Endothelial cell of hepatic sinusoid (primary cell): ENCODE data around the gene CAMTA1.

Experiments used
- in situ Hi-C: cut with HindIII; loops from 2 replicates; pipeline ENCODE4 v1.10.0; 2017; ENCODE audit warnings: low sequenced_read_pairs

Gene CAMTA1

DNA sequence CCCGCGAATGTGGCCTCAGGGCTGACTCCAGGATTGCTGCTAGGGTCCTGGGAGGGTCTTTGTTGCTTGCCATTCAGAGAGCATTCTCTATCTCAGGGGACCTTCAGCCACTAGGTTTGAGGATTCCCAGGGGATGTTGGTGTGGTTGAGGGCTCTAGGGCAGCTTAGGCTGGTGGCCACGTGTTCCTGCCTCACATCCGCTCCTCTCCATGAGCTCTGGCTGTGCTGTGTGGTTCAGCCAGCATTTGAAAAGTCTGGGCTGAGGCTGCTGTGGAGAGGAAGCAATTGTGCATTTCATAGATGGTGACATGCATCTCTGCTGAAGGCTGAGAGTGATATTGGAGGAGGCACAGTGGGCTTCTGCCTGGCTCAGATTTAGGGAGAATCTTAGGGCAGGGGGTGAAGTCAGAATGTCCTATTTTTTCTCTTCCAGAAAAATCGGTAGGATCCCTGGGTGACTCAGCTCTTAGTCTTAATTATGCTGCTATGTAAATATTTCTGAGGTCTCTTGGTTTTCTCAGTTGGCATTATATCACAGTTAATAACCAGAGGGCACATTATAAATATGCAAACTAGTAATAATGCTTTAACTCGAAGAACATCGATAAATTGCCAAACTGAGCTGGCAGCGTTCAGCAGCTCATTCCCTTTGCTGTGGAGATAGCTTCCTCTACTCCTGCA, 182.3 kb downstream of the CAMTA1 start:
- in situ Hi-C loops: no loop called here

DNA sequence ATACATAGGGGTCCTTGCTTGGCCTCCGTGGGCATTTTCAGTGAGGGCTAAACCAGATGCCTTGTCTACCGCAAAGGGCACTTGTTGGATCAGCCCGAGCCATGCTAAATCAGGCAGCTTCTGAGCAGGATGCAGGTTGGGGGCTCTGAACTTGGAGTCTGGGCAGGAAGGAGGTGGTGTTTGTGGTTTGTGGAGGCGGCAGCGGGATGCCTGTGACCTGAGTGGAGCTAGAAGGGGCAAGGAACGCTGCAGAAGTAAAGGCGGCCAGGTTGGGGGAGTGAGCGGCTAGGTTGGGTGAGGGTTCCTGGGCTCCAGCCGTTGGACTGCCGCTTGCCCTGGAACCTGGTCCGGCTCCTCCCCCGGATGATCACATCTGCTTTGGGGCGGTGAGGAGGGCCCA, 183.9 kb downstream of the CAMTA1 start:
- in situ Hi-C loops: no loop called here

DNA sequence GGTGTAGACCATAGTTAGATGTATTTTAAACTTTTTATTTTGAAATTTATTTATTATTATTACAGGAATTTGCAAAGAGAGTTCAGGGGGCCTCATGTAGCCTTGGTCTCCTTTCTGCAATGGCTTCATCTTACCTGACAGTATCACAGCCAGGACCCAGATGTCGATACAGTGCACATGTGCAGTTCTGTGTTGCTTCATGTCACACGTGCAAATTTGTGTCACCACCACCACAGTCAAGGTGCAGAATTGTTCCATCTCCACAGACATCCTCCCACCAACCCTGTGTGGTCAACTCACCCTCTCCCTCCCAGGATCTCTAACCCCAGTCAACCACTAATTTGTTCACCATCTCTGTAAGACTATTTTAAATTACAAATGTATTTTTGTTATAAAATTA, 184.5 kb downstream of the CAMTA1 start:
- in situ Hi-C loops: no loop called here

DNA sequence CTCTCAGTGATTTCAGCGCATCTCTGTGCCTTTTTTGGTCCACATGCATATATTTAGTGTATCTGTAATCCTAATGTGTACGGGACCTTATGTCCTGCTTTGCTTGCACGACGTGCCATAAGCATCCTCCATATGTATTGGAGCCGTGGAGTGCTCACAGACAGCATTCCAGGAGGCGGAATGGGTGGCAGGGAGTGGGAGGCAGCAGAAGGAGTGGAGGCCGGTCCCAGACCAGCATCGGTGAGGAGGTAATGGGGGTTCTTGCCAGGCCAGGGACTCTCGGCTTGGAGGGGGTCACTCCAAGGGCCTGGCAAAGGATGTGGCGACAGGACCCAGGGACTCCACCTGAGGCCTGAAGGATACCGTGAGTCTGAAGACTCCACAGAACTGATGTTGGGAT, 185.0 kb downstream of the CAMTA1 start:
- in situ Hi-C loops: no loop called here

DNA sequence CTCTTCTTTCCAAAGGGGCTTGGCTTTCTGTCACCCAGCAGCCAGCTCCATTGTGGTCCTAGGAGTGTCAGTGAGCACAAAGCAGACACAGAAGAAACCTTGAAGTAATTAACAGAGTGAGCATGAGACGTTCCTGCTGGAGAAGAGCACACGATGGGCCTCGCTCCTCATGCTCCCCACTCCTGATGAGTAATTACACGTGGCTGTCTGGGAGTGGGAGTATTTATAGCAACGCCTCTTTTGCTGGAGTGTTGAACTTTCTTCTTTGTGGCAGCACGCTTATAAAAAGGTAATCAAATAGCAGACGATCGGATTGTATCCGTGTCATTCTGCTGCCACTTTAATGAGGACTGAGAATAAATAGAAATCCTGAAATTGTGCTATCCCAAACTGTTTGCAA, 185.8 kb downstream of the CAMTA1 start:
- in situ Hi-C loops: no loop called here

DNA sequence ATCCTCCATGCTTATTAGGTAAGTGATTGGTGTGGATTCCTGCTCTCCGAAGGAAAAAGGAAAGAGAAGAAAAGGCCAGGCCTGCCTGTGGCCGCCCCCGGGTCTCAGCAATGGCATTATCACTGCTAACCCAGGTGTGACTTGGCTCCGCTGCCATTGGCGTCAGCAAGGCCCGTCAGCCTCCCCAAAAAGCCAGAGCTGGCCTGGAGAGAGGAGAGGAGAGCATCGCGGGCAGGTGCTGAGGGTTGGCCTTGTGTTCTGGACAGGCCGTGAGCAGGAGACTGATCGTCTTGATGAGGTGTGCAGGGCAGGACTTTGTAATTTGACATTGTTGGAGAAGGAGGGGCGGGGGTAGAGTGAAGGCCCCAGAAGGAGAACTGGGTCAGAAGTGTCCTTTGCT, 186.4 kb downstream of the CAMTA1 start:
- in situ Hi-C loops: no loop called here

DNA sequence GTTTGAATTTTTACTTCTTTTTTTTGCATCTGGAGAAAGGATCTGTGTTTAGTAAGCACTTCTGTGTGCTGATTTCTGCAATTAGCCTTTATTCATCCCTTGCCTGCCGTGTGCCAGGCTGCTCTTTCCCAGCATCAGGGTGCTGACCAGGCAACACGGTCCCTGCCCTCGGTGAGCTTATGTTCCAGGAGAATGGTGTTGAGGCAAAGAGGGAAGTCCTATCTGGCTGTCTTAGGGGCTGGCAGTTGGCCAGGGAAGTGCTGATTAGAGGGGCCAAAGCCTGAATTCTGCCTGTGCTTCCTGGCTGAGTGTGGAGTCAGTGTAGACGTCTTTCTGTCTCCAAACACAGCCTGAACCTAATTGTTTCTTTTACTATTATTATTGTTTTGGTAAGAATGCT, 187.1 kb downstream of the CAMTA1 start:
- in situ Hi-C loops: no loop called here

DNA sequence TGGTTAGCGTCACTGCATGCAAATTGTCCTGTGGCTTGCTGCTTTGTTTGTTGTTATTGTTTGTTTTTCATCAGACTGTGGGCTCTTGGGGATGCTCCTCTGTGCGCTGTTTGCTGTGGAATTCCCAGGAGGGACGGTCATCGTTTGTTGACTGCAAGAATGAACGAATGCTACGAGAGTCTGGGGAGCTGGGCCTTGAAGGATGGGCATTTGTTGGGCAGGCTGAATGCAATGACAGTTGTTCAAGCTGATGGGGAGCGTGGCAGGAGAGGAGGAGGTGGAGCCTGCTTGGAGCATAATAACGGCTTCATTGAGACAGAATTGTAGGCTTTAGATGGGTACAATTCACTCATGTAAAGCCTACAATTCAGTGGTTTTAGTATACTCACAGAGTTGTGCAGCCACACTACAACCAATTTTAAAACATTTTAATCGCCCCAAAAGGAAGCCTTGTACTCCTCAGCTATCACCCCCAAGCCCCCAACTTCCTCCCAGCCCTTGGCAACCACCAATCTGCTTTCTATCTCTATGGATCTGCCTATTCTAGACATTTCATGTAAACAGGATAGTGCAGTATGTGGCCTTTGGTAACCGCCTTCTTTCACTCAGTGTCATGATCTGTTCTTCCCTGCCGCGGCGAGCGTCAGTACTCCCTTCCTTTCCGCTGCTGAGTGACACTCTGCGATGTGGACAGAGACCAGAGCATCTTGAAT, 190.2 kb downstream of the CAMTA1 start:
- in situ Hi-C loops: no loop called here

DNA sequence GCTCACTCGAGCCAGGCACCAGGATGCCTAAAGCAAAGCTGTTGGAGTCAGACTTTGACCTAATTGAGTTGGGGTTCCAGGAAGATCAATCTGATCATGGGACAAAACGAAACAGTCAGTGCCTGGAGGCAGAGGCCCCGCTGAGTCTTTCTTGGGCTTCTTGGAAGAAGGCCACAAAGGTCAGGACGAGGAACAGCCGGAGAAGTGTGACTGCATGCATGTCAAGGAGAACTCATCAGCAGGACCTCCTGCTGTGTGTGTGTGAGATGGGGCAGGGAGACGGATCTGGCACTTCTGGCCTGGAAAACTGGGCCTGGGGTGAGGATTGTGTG, 190.8 kb downstream of the CAMTA1 start:
- in situ Hi-C loops: no loop called here

DNA sequence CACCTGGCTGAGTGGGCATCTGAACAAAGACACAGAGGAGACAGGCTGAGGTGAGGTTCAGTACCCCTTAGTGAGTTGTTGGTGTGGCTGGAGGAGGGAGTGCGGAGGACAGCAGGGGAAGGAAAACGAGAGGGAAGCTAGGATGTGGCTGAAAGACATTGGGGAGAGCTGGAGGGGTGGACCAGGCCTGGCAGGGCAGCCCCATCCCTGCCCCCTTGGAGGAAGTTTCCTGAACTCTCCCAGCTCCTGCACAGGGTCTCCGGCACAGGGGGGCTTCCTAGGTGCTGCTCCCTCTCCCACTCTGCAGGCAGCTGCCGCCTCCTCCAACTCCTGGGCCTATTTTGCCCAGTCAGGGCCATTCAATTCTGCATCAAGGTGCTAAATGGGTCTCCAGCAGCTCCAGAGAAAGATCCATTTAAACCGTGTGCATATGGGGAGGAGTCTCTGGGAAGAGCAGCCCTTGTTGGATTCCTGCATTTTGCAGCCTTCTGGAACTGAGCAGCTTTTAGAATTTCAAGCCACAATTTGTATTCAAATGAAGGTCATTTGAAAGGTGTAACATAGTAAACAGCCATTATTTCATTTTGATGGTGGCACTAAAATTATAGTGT, 193.9 kb downstream of the CAMTA1 start:
- in situ Hi-C loops: no loop called here

DNA sequence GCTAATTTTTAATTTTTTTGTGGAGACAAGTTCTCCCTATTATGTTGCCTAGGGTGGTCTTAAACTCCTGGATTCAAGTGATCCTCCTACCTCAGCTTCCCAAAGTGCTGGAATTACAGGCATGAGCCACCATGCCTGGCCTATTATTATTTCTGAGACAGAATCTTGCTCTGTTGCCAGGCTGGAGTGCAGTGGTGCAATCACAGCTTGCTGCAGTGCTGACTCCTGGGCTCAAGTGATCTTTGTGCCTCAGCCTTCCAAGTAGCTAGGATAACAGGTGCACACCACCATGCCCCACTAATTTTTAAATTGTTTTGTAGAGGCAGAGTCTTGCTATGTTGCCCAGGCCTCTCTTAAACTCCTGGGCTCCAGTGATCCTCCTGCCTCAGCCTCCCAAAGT, 196.3 kb downstream of the CAMTA1 start:
- in situ Hi-C loops: no loop called here

DNA sequence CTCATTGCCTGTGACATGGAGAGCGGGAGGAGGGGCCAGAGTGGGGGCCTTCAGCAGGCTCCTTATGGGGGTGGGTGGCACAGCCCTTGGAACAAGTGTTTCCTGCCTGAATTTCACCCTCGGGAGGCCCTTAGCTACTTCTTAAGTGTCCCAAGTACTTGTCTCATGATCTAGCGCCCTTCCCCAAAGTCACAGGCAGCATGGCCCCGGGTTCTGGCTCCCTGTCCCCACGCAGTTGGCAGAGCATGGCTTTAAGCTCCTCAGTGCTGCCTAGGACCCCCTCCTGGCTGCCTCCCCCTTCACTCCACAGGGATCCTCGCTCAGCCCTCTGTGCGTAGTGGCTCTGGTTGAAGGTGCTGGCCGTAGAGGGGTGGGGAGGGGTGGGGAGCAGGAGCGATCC, 197.2 kb downstream of the CAMTA1 start:
- in situ Hi-C loops: no loop called here

DNA sequence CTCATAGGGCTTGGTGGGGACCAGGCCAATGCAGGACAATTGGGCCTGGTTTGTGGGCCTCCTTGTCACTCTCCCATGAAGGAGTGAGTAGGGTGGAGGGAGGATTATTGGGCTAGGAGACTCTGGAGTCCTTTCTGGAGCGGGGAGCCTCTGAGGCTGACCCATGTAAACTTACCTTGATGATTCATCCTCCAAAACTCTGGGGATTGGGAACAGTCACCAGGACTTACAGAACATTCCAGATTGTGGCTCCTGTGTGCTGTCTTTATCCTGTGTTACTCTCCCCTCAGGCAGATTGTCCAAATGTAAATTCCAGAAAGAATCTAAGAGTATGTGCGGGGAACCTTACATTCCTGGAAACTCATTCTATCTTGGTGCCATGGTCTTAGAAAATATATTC, 197.6 kb downstream of the CAMTA1 start:
- in situ Hi-C loops: no loop called here

DNA sequence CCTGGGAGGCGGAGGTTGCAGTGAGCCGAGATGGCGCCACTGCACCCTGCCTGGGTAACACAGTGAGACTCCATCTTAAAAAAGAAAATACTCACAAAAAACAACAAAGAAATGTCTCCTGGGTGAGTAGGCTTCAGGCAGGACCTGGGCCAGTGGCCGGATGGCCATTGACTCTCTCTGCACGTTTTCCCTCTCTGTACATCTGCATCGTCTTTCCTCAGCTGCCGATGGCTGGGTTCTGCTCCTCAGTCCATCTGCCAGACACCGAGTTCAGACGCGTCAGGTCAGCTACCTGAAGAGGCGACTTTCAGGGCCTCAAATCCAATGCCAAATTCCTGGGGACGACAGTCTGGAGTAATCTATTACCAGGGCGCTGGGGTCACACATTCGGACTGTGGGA, 199.3 kb downstream of the CAMTA1 start:
- in situ Hi-C loops: no loop called here

DNA sequence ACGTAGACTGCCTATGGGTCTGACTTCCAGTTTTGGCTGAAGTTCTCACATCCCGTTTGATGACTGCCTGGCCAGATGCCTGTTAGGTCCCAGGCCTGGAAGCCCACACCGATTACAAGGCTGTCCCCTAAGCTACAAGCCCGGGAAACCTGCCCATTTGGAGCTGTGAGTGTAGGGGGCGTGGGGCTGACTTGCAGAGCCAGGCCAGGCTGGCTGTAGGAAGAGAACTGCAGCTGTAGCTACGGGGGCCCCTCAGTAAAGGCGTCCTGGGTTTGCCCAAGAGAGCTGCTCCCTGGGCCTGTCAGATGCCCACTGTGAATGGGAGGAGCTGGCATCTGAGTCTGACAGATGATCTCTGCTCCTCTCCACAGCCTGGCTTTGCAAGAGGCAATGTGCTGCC, 199.7 kb downstream of the CAMTA1 start:
- in situ Hi-C loops: no loop called here

DNA sequence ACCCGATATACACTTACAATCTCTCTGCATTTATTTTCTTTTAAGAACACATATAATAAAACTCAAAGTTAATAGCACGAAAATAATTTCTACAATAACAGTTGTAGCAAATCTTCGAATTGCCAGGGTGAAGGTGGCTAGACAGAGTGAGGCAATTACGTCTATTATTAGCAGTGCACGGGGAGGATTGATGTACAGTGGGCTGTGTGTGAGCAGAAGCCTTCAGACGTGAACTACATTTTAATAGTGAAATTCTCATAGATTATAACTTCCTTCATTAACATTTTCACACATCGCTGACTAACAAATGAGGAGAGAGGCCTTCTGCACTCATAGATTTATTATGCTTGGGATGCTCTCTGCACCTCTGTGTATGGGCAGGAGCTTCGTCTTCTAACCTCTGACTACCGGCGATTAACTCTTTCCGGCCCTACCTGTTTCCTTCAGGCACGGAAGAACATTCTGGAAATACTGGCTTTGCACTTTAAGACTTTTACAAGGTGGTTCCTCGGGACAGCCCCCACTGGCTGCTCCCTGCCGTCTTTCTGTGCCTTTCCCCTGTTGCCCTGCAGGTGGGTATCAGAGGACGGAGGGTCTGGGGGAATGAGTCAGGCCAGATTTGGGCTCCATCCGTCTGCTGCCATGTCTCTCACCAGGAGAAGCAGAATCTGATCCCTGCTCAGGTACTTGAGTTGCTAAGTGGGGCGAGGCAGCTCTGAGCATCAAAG, 200.5 kb downstream of the CAMTA1 start:
- in situ Hi-C loops: no loop called here

DNA sequence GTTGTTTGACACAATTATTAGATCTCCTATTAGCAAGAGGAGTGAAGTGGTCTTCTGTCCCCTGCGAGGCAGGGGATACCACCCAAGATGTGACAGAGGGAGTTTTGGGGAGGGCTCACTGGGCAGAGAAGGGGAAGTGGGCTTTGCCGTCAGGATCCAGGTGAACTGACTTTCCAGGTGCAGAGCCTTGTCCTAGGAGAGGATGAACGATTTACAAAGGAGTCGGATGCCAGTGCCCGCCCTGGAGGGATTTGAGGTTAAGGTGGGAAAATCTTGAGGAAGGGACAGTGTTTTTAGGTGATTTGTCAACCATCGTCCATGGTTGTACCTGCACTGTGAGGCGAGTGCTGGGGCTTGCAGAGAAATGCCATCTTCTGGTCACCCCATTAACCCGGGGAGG, 201.0 kb downstream of the CAMTA1 start:
- in situ Hi-C loops: no loop called here

DNA sequence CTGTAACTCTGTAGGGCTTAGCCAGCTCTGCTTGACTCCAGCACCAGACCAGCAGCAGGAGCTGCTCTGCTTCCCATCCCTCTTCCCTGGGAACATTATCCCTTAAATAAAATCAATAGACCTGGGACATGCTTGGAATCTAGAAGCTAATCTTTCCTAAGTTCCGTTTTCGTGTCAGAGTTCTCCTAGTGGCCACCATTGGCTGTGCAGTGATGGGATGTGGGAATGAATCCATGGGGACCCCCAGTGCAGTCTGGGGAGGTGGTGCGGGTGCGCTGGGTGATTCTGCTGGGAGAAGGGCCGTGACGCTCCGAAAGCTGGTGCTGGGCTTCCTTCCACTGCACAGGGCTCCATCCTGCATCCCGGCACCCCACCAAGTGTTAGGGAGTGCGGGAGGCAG, 202.7 kb downstream of the CAMTA1 start:
- in situ Hi-C loops: no loop called here

DNA sequence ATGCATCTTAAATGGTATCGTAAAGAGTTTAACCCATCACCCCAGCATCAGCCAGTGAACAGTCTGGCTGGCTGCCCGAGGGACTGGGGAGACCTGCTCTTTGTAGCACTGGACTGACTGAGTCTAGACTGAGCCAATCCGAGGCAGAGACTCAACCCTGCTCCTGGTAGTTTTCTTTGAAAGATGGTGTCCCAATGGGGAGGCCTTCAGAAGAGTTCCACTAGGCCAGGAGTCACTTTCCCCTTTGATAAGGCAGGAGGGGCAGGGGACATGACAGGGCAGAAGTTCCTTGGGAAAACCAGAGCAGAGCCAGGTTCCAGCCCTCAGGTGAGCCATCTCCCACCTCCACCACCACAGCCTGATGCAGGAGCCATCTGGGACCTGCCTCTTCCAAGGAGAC, 203.5 kb downstream of the CAMTA1 start:
- in situ Hi-C loops: no loop called here

DNA sequence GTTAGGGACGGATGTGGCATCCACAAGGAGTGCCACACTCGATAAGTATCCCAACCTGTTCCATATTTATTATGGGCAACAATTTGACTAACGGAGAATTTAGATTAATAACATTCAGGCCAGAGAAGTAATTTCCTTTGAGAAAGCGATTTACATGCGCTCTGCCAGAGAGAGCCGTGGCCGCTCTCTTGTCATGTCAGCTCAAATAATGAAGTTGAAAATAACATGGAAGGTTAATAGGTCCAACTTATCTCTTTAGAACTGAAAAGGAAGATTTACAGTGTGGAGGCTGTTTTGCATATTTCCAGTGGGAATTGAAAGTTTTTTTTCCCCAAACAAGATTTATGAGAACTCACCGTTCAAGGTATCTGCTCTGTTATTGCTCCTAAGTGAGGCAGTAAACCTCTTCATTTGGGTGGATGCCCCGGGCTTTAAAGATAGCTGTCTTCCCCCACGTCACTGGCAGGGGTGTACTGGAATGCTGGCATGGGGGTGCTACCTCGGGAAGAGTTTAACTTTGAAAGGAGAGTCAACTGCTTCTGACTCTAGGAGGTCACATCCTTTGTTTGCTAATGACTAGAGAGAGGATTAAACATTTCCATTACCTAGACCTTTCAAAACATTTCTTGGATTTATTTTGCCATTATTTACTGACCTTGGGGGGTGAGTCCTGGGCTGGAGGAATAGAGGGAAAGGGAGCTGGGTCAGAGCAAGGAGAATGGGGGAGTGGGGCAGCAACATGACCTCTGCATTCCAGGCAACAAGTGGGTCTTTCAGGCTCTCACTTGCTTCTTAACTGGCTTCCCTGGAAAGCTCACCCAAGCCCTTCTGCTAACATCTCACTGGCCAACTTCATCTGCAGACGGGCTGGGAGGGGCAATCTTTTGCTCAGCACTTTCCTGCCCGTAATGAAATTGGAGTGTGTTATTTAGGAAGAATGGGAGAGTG, 204.2 kb downstream of the CAMTA1 start:
- in situ Hi-C loops: no loop called here

DNA sequence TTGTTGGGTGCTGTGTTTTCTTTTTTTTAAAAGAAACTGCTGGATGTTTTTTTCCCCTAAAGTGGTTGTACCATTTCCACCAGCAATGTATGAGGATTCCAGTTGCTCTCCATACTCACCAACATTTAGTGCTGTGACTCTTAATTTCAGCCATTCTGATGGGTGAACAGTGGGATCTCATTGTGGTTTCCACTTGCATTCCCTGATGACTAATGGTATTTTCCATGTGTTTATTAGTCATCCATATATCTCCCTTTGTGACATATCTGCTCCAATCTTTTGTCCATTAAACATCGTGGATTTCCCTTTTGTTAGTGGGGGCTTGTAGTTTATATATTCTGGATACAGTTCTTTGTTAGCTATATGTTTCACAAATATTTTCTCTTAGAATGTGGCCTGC, 206.0 kb downstream of the CAMTA1 start:
- in situ Hi-C loops: no loop called here
